HG03159 (cell line): ENCODE results near the gene CACNA1G.

Source experiments
- ATAC-seq: cut with Tn5 transposase; IDR thresholded peaks from one replicate; pipeline ENCODE4 v1.9.1; 2021; ENCODE audit warnings: mild to moderate bottlenecking, moderate library complexity; ENCODE audit not compliant: unreplicated experiment

CACNA1G gene

DNA sequence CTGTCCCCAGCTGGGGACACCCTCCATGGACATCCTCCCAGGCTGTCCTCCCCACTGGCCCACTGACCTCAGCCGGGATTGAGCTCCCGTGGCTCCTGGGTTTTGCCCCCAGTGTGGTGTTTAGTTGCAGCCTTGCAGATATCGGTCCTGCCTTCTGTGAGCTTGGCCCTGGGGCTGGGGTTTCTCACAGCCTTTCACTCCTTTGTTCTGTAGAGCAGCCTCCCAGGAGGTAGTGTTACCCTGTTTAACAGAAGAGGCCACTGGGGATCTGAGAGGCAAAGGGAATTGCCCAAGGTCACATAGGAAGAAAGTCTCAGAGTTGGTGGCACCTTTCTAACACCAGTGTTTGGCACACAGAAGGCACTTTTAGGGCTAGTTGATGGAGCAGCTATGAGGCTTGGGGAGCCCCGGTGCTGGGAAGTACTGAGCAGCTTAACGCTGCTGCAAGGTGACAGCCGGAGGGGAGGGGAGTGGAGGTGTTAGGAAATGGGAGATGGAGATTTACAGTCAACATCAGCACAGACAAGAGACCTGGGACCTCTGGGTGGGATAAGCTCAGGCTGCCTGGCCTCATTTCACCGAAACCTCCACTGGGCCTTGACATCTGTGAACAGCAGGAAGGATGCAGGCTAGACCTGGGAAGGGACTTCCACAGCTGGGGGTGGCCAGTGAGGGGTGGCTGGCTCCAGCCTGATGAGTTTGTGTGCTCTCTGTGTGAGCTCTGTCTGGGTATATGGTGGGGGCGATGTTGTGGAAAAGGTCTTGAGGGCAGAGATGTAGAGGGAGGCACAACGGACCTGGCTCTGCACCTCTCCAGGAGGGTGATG lies 26.1 kb downstream of the CACNA1G start:
- no peak for ATAC-seq

DNA sequence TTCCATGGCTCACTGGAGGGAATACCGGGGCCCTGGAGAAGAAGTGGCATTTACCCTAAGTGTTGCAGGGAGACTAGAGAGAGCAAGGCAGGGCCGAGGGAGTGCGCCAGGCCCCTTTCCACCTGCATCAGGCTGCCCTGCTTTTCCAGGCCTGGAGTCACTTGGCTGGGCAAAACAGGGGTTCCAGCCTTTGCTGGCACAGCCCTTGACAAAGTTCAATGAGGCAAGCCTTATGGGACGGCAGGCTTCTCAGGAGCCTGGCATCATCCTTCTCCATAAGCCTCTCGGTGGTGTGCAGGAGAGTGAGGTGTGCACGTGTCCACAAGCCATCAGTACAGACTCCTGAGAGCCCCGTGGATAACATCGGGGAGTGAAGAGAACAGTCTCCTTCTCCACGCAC lies 27.1 kb downstream of the CACNA1G start:
- ATAC-seq: no peak

DNA sequence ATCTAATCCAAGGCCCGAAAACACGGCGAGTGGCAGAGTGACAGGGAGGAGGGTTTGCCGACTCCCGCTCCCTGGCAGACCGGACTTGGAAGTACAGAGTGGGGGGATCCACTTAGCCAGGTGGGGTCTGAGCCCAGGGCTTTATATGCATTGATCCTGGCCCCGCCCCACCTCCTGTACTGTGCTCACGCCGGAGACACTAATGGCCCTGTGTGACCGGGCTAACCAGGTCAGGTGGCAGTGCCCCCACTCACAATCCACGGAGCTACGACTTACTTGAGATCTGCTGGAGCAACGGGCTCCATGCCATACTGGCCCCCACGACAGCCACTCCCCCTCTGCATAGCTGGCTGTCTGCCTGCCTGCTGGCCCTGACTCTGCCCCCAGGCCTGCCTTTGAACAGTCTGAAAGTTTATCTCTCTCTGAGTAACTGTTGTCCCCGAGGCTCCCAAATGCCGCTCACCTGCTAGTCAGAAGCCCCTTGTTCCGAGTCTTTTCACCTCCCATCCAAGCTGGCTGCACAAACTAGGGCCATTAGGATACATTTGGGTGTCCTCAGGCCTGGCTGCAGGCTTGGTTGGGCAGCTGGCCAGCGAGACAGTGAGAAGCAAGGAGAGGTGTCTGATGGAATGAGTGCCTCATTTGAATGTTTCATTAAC lies 28.0 kb downstream of the CACNA1G start:
- no peak for ATAC-seq

DNA sequence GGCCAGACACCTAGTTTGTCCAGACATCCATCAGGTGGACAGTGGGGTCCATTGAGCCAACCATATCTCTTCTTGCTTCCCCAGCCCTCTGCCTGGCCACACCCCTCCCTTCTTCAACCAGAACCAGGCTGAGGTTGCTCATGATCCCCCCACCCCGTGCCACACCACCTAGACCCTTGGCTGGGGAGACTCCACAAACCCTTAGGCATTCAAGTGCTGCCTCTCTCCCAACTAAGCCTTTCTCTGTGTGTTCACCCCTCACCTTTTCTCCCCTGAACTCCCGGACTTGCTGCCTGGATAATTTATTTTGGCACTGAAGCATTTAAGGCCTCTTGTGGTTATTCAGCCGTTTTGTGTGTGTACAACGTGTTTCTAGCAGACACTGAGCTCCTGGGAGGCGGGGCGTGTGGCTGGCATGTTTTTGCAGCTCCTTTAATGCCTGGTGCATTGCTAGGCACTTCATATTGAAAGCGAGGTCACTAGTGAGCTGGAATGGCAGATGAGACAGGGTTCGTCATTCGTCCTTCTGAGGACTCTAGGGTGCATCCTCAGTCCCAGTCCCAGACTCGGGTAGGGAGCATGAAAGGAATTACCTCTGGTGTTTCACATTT lies 28.7 kb downstream of the CACNA1G start:
- no peak for ATAC-seq

DNA sequence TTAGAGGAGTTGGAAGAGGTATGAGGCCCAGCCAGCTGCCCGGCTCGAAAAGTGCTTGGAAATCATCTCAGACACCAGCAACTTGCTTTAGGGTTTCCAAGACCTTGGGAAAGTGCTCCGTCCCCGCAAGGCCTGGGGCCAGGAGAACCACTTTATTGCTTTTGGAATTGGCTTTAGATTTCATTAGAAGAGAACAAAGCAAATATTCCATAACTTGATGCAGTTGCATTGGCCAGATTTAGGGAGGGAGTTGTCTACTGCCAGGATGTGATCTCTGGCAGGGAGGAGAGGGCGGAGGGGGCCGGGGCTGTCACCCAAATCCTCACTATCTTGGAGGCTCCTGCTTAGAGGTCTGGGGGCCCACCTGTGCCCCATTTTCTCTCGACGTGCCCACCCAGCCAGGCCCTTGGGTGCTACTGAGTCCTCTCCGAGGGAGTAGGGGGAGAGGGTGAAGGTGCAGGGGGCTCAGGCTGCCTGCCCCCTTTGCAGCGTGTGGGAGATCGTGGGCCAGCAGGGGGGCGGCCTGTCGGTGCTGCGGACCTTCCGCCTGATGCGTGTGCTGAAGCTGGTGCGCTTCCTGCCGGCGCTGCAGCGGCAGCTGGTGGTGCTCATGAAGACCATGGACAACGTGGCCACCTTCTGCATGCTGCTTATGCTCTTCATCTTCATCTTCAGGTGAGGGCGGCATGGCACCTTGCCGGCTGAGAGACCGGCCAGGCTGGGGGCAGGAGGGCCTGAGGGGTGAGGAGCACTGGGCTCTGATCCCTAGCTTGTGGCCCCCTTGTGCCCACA lies 30.6 kb downstream of the CACNA1G start:
- no peak for ATAC-seq

DNA sequence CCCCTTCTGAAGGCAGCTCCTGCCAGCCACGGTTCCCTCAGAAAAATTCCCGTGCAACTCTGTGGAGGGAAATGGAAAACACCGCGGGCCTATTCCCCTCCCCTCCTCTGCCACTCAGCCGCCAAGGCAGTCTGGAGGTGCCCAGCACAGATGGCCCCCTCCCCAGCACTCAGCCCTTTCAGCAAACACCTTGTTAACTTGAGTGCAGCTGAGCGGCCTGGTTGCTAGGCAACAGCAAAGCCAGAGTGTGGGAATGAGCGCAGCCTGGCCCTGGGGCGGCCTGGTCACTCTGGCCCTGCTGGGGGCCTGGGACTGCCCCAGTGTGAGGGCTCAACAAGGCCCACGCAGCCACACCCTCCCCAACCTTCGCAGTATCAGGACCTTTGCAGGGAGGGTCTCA lies 32.8 kb downstream of the CACNA1G start:
- ATAC-seq: no peak

DNA sequence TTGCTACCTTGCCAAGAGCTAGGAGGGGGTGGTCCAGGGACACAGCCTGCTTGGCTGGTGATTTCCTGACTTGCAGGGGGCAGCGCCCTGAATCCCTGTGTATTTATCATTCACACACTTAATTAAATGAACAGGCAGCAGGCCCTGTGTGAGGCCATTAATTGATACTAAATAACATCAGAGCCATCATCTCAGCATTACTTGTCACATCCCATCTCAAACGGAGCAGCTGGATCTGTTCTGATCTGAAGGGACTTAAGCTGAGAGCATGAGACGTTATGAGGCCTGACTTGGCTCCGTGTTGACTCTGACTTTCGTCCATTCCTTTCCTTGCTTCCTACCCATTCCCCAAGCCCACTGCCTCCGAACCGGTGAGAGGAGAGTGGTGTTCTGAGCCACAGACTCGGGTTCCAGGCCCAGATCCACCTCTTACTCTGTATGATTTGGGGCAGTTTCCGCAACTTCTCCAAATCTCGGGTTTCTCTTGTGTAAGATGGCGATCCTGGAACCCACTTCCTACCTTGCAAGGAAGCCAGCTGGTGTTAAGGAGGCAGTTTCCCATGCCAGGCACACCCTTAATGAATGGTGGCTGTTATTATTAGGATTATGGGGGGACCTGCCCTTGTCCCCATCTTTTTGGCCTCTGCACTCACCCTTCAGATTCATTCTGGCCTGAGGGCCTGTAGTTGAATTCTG lies 33.8 kb downstream of the CACNA1G start:
- no peak for ATAC-seq

DNA sequence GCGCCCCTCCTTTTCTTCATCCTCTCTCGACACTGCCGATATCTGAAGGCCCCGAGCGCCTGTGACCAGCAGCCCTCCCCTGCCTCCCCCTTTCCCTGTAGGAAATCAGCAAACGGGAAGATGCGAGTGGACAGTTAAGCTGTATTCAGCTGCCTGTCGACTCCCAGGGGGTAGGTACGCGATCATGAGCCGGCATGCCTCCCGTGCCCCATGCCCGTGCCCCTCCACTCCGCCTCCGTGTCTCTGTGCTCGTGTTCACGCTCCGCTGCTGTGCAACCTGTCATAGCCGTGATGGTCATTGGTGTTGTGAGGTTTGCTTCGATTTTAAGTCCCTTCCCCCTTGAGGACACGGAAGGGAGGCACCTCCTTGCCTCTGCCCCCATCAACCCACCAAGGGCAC lies 34.4 kb downstream of the CACNA1G start:
- ATAC-seq: no peak

DNA sequence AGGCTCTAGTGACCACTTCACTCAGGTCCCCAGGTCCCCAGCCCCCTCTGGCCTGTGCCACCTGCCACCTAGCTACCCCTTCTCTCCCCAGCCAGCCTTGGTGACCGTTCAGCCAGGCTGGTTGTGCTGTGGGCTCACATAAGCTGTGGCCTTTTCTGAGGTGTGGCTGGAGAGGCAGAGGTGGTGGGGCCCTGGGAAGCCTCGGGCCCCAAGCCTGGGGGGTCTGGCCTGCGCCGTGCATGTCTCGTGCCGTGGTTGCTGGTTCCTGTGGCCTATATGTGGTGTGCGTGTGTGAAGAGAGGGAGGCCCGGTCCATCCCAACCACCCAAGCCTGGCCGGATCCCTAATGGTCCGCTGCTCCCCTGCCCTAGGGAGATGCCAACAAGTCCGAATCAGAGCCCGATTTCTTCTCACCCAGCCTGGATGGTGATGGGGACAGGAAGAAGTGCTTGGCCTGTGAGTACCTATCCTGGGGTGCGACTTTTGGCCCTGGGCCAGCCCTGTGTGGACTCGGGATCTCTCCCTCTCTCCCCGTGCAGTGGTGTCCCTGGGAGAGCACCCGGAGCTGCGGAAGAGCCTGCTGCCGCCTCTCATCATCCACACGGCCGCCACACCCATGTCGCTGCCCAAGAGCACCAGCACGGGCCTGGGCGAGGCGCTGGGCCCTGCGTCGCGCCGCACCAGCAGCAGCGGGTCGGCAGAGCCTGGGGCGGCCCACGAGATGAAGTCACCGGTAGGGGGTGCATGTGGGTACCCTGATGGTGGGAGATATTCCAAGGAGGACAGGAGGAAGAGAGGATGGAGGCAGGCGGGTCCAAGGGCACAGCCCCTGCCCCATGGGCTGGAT lies 35.9 kb downstream of the CACNA1G start:
- no peak for ATAC-seq

DNA sequence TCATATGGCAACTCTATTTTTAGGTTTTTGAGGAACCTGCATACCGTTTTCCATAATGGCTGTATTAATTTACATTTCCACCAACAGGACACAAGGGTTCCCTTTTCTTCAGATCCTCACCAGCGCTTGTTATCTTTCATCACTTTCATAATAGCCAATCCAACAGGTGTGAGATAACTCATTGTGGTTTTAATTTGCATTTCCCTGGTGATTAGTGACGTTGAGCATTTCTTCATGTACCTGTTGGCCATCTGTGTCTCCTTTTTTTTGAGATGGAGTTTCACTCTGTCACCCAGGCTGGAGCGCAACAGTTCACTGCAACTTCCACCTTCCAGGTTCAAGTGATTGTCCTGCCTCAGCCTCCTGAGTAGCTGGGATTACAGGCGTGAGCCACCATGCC lies 38.0 kb downstream of the CACNA1G start:
- ATAC-seq: no peak

DNA sequence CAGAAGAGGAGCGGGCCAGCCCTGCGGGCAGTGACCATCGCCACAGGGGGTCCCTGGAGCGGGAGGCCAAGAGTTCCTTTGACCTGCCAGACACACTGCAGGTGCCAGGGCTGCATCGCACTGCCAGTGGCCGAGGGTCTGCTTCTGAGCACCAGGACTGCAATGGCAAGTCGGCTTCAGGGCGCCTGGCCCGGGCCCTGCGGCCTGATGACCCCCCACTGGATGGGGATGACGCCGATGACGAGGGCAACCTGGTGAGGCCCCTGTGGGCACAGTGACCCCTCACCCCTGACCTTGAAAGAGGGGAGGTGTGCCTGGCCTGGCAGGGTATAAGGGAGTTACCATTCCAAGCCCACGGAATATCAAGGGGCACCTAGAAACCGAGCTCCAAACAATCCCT lies 39.1 kb downstream of the CACNA1G start:
- ATAC-seq: no peak

DNA sequence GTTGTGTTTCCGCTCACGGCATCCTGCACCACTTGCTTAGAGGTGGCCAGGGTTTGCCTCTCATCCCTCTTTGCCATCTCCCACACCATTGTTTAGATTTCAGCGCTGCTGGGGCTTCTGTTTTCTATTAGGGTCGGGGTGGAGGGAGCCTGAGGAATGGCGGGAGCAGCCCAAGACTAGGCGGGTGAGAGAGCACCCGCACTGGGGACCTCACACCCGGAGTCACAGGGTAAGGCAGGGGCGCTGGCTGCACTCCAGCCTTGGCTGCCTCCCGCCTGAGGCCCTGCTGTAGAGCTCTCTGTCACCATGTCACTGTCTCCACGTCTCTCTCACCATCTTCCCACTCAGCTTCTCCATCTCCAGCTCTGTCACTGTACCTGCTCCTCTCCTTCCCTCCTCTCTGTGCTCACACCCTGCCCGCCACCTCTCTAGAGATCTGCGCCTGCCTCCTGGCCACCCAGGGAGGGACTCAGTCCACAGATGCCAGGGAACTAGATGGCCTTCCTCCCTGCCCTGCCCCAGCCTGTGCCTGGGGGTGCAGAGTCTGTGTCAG lies 41.4 kb downstream of the CACNA1G start:
- ATAC-seq: no peak

DNA sequence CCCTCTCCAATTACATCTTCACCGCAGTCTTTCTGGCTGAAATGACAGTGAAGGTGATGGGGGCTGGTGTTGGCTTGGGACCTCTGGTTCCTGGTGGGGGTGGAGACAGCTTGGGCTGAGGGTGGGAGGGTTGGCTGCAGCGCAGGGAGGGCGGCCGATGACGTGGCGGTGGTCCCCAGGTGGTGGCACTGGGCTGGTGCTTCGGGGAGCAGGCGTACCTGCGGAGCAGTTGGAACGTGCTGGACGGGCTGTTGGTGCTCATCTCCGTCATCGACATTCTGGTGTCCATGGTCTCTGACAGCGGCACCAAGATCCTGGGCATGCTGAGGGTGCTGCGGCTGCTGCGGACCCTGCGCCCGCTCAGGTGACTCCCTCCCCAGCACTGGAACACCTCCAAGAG lies 42.3 kb downstream of the CACNA1G start:
- no peak for ATAC-seq

DNA sequence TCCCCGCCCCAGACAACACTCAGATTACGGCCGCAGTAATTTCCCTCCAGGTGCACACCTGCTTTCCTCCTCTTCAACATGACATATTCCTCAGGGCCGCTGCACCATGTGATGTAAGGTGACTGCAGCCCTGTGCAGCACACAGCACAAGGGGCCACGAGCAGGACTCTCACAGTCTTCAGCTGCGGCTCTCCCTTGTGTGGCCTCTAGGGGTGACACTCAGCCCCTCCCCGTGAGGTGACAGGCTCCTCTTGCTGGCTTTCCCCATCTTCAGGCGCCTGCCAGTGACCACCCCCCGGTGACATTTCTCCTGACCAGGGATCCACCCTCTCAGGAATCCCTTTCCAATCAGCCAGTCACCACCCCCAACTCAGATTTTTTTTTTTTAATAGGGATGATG lies 42.8 kb downstream of the CACNA1G start:
- ATAC-seq: no peak

DNA sequence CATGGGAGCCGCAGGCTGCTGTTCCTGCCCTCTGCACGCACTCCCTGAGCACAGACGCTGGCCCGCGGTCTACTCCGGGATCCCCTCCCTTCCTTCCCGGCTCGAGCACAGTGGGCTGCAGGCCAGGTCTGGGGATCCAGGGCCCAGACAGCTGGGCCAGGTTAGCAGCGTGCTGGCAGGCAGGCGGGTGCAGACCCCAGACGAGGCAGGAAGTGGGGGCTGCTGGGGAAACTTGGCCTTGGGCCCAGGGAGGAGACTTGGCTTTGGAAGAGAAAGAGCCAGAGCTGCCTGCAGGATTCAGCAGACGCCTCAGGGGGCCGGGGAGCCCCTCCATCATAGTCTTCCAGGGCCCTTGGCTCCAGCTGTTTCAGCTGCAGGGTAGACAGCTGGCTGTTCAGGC lies 44.0 kb downstream of the CACNA1G start:
- no peak for ATAC-seq

DNA sequence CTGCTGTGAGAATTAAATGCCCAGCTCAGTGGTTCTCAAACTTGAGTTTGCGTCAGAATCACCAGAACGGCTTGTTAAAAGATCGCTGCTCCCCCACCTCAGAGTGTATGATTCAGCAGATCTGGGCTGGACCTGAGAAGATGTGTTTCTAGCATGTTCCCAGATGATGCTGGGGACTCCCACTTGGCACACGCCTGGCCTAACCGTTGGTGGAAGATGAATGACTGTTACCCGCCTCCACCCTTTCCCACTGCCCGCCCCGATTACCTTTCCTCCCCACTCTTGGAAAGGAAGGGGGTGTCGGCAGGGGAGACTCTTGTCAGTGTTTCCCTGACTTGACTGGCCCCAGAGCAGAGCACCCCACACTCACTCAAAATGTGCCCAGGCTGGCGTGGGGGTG lies 44.9 kb downstream of the CACNA1G start:
- no peak for ATAC-seq

DNA sequence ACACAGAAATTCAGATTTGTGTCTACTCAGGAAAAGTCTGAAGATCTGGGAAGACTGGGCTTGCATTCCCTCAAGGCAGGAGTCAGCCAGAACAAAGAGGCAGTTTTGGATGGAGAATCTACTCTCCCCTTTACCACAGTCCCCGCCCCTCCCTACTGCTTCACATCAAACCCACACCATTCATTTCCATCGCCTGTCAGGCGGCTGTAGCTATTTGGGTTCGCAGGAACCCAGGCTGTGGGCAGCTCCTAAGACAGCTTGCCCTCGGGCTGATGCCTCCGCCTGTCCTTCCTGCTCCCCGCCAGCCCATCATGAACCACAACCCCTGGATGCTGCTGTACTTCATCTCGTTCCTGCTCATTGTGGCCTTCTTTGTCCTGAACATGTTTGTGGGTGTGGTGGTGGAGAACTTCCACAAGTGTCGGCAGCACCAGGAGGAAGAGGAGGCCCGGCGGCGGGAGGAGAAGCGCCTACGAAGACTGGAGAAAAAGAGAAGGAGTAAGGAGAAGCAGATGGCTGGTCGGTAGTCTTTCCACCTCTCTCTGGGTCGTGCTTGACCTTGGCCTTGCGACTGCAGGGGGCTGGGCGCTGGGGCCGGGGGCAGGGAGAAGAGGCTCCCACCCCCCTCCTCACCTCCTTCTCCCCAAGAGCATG lies 47.1 kb downstream of the CACNA1G start:
- ATAC-seq: no peak

DNA sequence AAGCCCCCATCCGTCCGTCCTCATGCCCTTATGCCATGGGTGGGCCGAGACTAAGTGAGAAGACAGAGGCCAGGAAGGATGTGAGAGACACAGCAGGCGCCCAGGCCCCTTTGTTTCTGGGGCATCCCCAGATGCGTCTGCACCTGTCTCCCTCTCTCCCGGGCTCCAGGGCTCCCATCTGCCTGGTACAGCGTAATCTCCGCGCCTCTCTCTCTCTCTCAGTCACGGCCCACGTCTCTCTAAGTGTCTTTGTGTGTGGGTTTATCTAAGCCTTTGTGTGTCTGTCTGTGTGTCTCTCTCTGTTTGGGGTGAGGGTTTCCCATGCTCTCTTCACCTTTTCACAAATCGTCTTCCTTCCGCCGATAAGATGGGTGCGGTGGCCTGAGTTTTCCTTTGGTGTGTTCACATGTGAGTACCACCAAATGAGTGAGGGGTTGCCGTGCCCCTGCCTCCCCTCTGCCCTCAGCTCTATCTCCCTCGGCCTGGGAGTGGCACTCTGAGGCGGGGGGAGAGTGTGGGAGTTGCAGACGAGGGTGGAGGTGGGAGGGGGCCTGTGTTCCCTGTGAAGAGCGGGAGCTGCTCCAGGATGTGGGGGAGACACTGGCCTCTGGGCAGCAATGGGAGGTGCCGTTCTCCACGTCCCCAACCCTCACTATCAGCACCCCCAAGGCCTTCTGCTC lies 48.3 kb downstream of the CACNA1G start:
- no peak for ATAC-seq
